ENCODE results near the gene PWP1. TPM values are rescaled to one million over a fixed set of nuclear protein-coding genes. Genes with fewer than 3 reads are reported as not detected.

PWP1 gene
- total RNA-seq, 1 donor from 2014 or later = 39.1 TPM

DNA sequence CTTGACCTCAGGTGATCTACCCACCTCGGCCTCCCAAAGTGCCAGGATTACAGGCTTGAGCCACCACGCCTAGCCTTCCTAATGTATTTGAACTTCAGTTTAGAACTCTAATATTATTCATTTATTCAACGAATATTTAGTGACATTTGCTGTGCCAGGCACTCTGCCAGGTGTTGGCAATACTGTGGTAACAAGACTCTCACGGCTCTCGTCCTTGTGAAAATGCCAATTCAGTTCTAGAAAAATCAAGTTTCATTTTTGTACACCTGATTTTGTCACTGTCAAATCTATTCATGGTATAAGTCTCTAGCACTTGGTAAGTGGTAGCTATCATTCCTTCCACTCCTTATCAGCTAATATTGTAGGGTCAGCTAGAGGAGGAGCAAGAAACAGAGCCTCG is 6.3 kb upstream of the PWP1 start:
- H3K4me1 Mint-ChIP-seq (ENCODE audit: unreplicated experiment) = peaks cover under 1% of the 10 kb centered on the region
- H3K9me3 Mint-ChIP-seq (ENCODE audit: unreplicated experiment) = no peaks in the 10 kb centered on the region
- no peak for DNase-seq (ENCODE audit: extremely low spot score, unreplicated experiment)
- H3K4me3 Mint-ChIP-seq (ENCODE audit: unreplicated experiment) = no peak overlapping the region
- H3K27me3 Mint-ChIP-seq (ENCODE audit: unreplicated experiment) = peaks cover 20% of the 10 kb centered on the region
- H3K36me3 Mint-ChIP-seq (ENCODE audit: unreplicated experiment) = no peaks in the 10 kb centered on the region
- no peak for TF ChIP-seq CTCF (IDR thresholded peaks at IDR 0.05)
- no peak overlapping the region for H3K27ac Mint-ChIP-seq (ENCODE audit: unreplicated experiment)

- no peak for TF ChIP-seq CTCF (IDR thresholded peaks at IDR 0.05)
- Mint-ChIP-seq H3K27ac (ENCODE audit: unreplicated experiment) (no peak overlapping the region), H3K4me3 (ENCODE audit: unreplicated experiment) (no peak overlapping the region), H3K4me1 (ENCODE audit: unreplicated experiment) (peaks cover 20% of the 10 kb centered on the region), H3K9me3 (ENCODE audit: unreplicated experiment) (no peaks in the 10 kb centered on the region), H3K27me3 (ENCODE audit: unreplicated experiment) (peaks cover 20% of the 10 kb centered on the region), H3K36me3 (ENCODE audit: unreplicated experiment) (no peaks in the 10 kb centered on the region)
- no peak for DNase-seq (ENCODE audit: extremely low spot score, unreplicated experiment)
These were observed 4.2 kb upstream of the PWP1 start for GRCh38 chr12:107681455-107681835.

GRCh38 chr12:107681836-107682820 is 3.5 kb upstream of the PWP1 start:
- Mint-ChIP-seq H3K9me3 (ENCODE audit: unreplicated experiment) (no peaks in the 10 kb centered on the region), H3K27me3 (ENCODE audit: unreplicated experiment) (peaks cover 16% of the 10 kb centered on the region), H3K27ac (ENCODE audit: unreplicated experiment) (no peak overlapping the region), H3K4me3 (ENCODE audit: unreplicated experiment) (no peak overlapping the region), H3K4me1 (ENCODE audit: unreplicated experiment) (peaks cover 27% of the 10 kb centered on the region), H3K36me3 (ENCODE audit: unreplicated experiment) (no peaks in the 10 kb centered on the region)
- TF ChIP-seq CTCF (IDR thresholded peaks at IDR 0.05) = no peak
- no peak for DNase-seq (ENCODE audit: extremely low spot score, unreplicated experiment)

DNA sequence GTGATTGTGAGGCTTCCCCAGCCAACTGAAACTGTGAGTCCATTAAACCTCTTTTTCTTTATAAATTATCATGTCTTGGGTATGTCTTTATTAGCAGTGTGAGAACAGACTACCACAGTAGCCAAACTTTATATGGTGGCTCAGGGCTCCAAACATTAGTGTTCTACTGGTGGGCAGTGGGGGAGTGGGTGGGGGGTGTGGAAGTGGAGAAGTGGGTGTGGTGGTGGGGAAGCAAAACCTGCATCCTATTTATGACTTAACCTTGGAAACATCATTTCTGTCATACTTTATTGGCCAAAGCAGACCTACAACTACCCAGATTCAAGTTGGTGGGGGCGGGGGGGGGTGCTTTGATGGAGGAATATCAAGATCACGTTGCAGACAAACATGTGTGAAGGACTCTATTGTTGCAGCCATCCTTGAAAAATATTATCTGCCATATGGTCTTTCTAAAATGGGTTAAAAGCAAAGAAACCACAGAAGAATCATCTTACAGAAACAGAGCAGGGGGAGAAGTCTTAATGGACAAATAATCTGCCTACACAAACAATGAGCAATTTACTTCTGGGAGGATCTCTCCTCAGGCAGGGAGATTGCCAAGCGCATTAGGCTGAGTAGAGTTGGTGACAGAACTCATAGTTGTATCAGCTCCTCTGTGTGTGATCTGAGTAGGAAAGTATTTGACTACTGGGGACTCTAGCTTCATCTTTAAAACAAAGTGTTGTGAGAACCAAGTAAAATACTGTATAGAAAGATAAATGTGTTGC is 1.4 kb upstream of the PWP1 start:
- peaks cover 10% of the 10 kb centered on the region for H3K36me3 Mint-ChIP-seq (ENCODE audit: unreplicated experiment)
- TF ChIP-seq CTCF (IDR thresholded peaks at IDR 0.05) = no peak
- peaks cover 2% of the 10 kb centered on the region for H3K27me3 Mint-ChIP-seq (ENCODE audit: unreplicated experiment)
- DNase-seq (ENCODE audit: extremely low spot score, unreplicated experiment) = no peak
- H3K4me1 Mint-ChIP-seq (ENCODE audit: unreplicated experiment) = peaks cover 29% of the 10 kb centered on the region
- peak overlapping the region; percentile 90 for H3K4me3 Mint-ChIP-seq (ENCODE audit: unreplicated experiment)
- peak overlapping the region; percentile 95 for H3K27ac Mint-ChIP-seq (ENCODE audit: unreplicated experiment)
- no peaks in the 10 kb centered on the region for H3K9me3 Mint-ChIP-seq (ENCODE audit: unreplicated experiment)

- Mint-ChIP-seq H3K36me3 (ENCODE audit: unreplicated experiment) (peaks cover 16% of the 10 kb centered on the region), H3K27ac (ENCODE audit: unreplicated experiment) (peak overlapping the region; percentile 95), H3K4me1 (ENCODE audit: unreplicated experiment) (peaks cover 29% of the 10 kb centered on the region), H3K27me3 (ENCODE audit: unreplicated experiment) (no peaks in the 10 kb centered on the region), H3K4me3 (ENCODE audit: unreplicated experiment) (peak overlapping the region; percentile 90), H3K9me3 (ENCODE audit: unreplicated experiment) (no peaks in the 10 kb centered on the region)
- no peak for TF ChIP-seq CTCF (IDR thresholded peaks at IDR 0.05)
- no peak for DNase-seq (ENCODE audit: extremely low spot score, unreplicated experiment)
These were observed 624 bp upstream of the PWP1 start for GRCh38 chr12:107684990-107685359.
